HG03571 (cell line): Measurements from ENCODE around the gene DUSP6.
"Not testable (repeated sequence)": the region's sequence is repeated elsewhere in the genome, so short reads cannot be mapped to it uniquely, and the experiment has no call there.

ENCODE experiments used
- ATAC-seq: cut with Tn5 transposase; IDR thresholded peaks from one replicate; pipeline ENCODE4 v1.9.1; 2021; ENCODE audit not compliant: unreplicated experiment

Gene DUSP6

GRCh38 chr12:89351489-89352241, 636 bp downstream of the DUSP6 start:
- ATAC-seq: no peak

- no peak for ATAC-seq
Observed at GRCh38 chr12:89350630-89351488, 1.4 kb downstream of the DUSP6 start.

GRCh38 chr12:89350260-89350629, 2.1 kb downstream of the DUSP6 start:
- no peak for ATAC-seq

GRCh38 chr12:89349814-89350213, 2.5 kb downstream of the DUSP6 start:
- no peak for ATAC-seq

- no peak for ATAC-seq
Observed at GRCh38 chr12:89348894-89349699, 3.2 kb downstream of the DUSP6 start.

GRCh38 chr12:89347325-89347829, 4.9 kb downstream of the DUSP6 start:
- no peak for ATAC-seq

- no peak for ATAC-seq
Observed at GRCh38 chr12:89346741-89347324, 5.5 kb downstream of the DUSP6 start.

GRCh38 chr12:89345830-89346740, 6.2 kb downstream of the DUSP6 start:
- ATAC-seq: peak; percentile 99

GRCh38 chr12:89345376-89345775, 6.9 kb downstream of the DUSP6 start:
- no peak for ATAC-seq

- ATAC-seq: no peak
Observed at GRCh38 chr12:89344862-89345202, 7.5 kb downstream of the DUSP6 start.

- ATAC-seq: no peak
Observed at GRCh38 chr12:89344043-89344861, 8.0 kb downstream of the DUSP6 start.

GRCh38 chr12:89343127-89343526, 9.2 kb downstream of the DUSP6 start:
- ATAC-seq: no peak

- ATAC-seq: no peak
Observed at GRCh38 chr12:89340861-89341260, 11.4 kb downstream of the DUSP6 start.

- no peak for ATAC-seq
Observed at GRCh38 chr12:89339526-89339925, 12.8 kb downstream of the DUSP6 start.

GRCh38 chr12:89337136-89337535, 15.2 kb downstream of the DUSP6 start:
- ATAC-seq: not testable (repeated sequence)

GRCh38 chr12:89335452-89336244, 16.7 kb downstream of the DUSP6 start:
- ATAC-seq: no peak

GRCh38 chr12:89334548-89335169, 17.6 kb downstream of the DUSP6 start:
- ATAC-seq: no peak
